Lung (tissue), 12 donors: Measurements from ENCODE around the gene FAM20B. TPM values are rescaled to one million over a fixed set of nuclear protein-coding genes. Genes with fewer than 3 reads are reported as not detected.
A peak's percentile ranks its signal among the peaks of the same experiment; 100 is the strongest.

Source experiments
- ATAC-seq: fragments of 200-7000 bp; cut with Tn5 transposase; one replicate; pipeline ENCODE4 v1.9.1; 2020; ENCODE audit warnings: moderate number of reproducible peaks; ENCODE audit not compliant: insufficient read depth, low FRiP score
- DNase-seq, 3 donors: peaks; one replicate each; pipeline ENCODE4 v3.0.0-alpha.2; 2013 to 2017
- H3K27ac ChIP-seq, 2 donors: one replicate each; pipeline ENCODE4 v1.5.1; 2013; ENCODE audit warnings: mild to moderate bottlenecking in 2 of 2, moderate library complexity in 2 of 2, control low read depth in 1 of 2, inconsistent platforms in 1 of 2, low read depth in 1 of 2, low read length in 1 of 2
- H3K27me3 ChIP-seq, 3 donors: one replicate each; pipeline ENCODE4 v1.5.1; 2013; ENCODE audit warnings: low read length in 2 of 3; ENCODE audit not compliant: control insufficient read depth in 3 of 3, insufficient read depth in 3 of 3
- H3K36me3 ChIP-seq, 4 donors: one replicate each; pipeline ENCODE4 v1.5.1; 2013; ENCODE audit warnings: low read length in 4 of 4, mild to moderate bottlenecking in 1 of 4, moderate library complexity in 1 of 4; ENCODE audit not compliant: control insufficient read depth in 4 of 4, insufficient read depth in 4 of 4
- H3K4me1 ChIP-seq, 5 donors: one replicate each; pipeline ENCODE4 v1.5.1; 2013; ENCODE audit warnings: low read length in 5 of 5, mild to moderate bottlenecking in 2 of 5, moderate library complexity in 1 of 5; ENCODE audit not compliant: control insufficient read depth in 5 of 5, insufficient read depth in 5 of 5
- H3K4me3 ChIP-seq: one replicate; pipeline ENCODE4 v1.5.1; 2013; ENCODE audit warnings: mild to moderate bottlenecking, control low read depth, moderate library complexity
- H3K9ac ChIP-seq, 2 donors: one replicate each; pipeline ENCODE4 v1.5.1; 2013; ENCODE audit warnings: low read length in 2 of 2, control low read depth in 1 of 2; ENCODE audit not compliant: insufficient read depth in 1 of 2
- H3K9me3 ChIP-seq, 4 donors: one replicate each; pipeline ENCODE4 v1.5.1; 2013; ENCODE audit warnings: low read length in 3 of 4, mild to moderate bottlenecking in 1 of 4, moderate library complexity in 1 of 4; ENCODE audit not compliant: control insufficient read depth in 4 of 4, insufficient read depth in 3 of 4
- CTCF ChIP-seq: IDR thresholded peaks from 2 replicates; pipeline ENCODE4 v1.5.1; 2012; ENCODE audit warnings: mild to moderate bottlenecking; ENCODE audit errors: control extremely low read depth, extremely low read depth
- WGBS, 2 donors: extraction: QIAGEN DNeasy Blood & Tissue Kit; methylation state at CpG; one replicate each; pipeline ENCODE4 v1.1.7; 2013; 5-methylcytosine and 5-hydroxymethylcytosine counted together
- polyA plus RNA-seq, 2 donors: library from polyadenylated mRNA; stranded (reverse); fragments of 200-250 nt; gene quantifications; one replicate each; pipeline ENCODE4 v1.2.1, GENCODE V29; 2013
- total RNA-seq, 2 donors: library from RNA; depleted of rRNA in 1 of 2; stranded (reverse); fragments of >200 nt in 1 of 2; gene quantifications; one replicate each; pipeline ENCODE4 v1.2.1, GENCODE V29; 2014 to 2021
- donor health status: control.
- donor health status: control.
- donor health status: Bipolar disorder and iron deficiency.
- donor health status: healthy.
- donor health status: DM: yes; HTN: yes; CAD: no.

FAM20B gene
- total and polyA plus RNA-seq, 4 donors, result 7.9 to 35.8 (median 19.0) TPM

GRCh38 chr1:179021873-179022272 is 3.8 kb upstream of the FAM20B start:
- Histone ChIP-seq H3K36me3 (no peaks in the 10 kb centered on the region), H3K9ac (no peak overlapping the region), H3K4me3 (no peak overlapping the region), H3K27me3 (no peaks in the 10 kb centered on the region), H3K27ac (no peak overlapping the region), H3K9me3 (no peaks in the 10 kb centered on the region), H3K4me1 (peaks cover 0 to 16% (median 7%) of the 10 kb centered on the region in 5 donors)
- WGBS, 2 donors, result 46 to 55% methylated on average over 6 of the region's 6 CpGs
- no peak for TF ChIP-seq CTCF
- ATAC-seq (no peak), DNase-seq (peak in 2 of 3 donors; percentile 29 to 38)

- H3K27me3 ChIP-seq, result no peaks in the 10 kb centered on the region
- DNase-seq (no peak), ATAC-seq (no peak)
- peaks cover 0 to 12% (median 4%) of the 10 kb centered on the region in 5 donors for H3K4me1 ChIP-seq
- no peak overlapping the region for H3K4me3 ChIP-seq
- no peak for TF ChIP-seq CTCF
- no peak overlapping the region for H3K9ac ChIP-seq
- H3K36me3 ChIP-seq, result no peaks in the 10 kb centered on the region
- no peak overlapping the region for H3K27ac ChIP-seq
- WGBS, 2 donors, result 75 to 80% methylated on average over 10 of the region's 10 CpGs
- no peaks in the 10 kb centered on the region for H3K9me3 ChIP-seq
Measured at GRCh38 chr1:179023946-179024650, 1.6 kb upstream of the FAM20B start.

- WGBS, 2 donors, result 0 to 1% methylated on average over 65 to 110 of the region's 110 CpGs
- no peak for TF ChIP-seq CTCF
- DNase-seq (peak; percentile 75 to 82 (median 78)), ATAC-seq (peak; percentile 85)
- H3K36me3 ChIP-seq, result no peaks in the 10 kb centered on the region
- H3K4me3 ChIP-seq, result peak overlapping the region; percentile 71
- no peaks in the 10 kb centered on the region for H3K9me3 ChIP-seq
- peak overlapping the region; percentile 75 to 92 for H3K9ac ChIP-seq
- H3K4me1 ChIP-seq, result peaks cover 0 to 22% (median 4%) of the 10 kb centered on the region in 5 donors
- H3K27ac ChIP-seq, result peak overlapping the region; percentile 98
- H3K27me3 ChIP-seq, result no peaks in the 10 kb centered on the region
Measured at GRCh38 chr1:179025975-179026812, 500 bp downstream of the FAM20B start.
